AG08396 (cell line): ENCODE measurements around the gene NEK1.
"Not testable (repeated sequence)": the region's sequence is repeated elsewhere in the genome, so short reads cannot be mapped to it uniquely, and the experiment has no call there.

Source experiments
- DNase-seq: peaks from one replicate; pipeline ENCODE4 v3.0.0; 2012; ENCODE audit warnings: low spot score, mixed read lengths

Gene NEK1

GRCh38 chr4:169499907-169500306 lies 112.5 kb downstream of the NEK1 start:
- DNase-seq: not testable (repeated sequence)

GRCh38 chr4:169494234-169494633 lies 118.1 kb downstream of the NEK1 start:
- DNase-seq: not testable (repeated sequence)

- DNase-seq: no peak
Measured at GRCh38 chr4:169493164-169493524, 119.2 kb downstream of the NEK1 start.

- DNase-seq: peak; percentile 54
Measured at GRCh38 chr4:169492436-169493163, 119.8 kb downstream of the NEK1 start.

- DNase-seq: no peak
Measured at GRCh38 chr4:169491211-169491610, 121.2 kb downstream of the NEK1 start.

GRCh38 chr4:169489306-169489705 lies 123.1 kb downstream of the NEK1 start:
- no peak for DNase-seq

GRCh38 chr4:169485791-169486742 lies 126.3 kb downstream of the NEK1 start:
- peak; percentile 30 for DNase-seq

GRCh38 chr4:169485086-169485485 lies 127.3 kb downstream of the NEK1 start:
- no peak for DNase-seq

GRCh38 chr4:169484485-169484884 lies 127.9 kb downstream of the NEK1 start:
- peak; percentile 6 for DNase-seq

- no peak for DNase-seq
Measured at GRCh38 chr4:169464080-169464479, 148.3 kb downstream of the NEK1 start.

- no peak for DNase-seq
Measured at GRCh38 chr4:169460081-169460480, 152.3 kb downstream of the NEK1 start.

GRCh38 chr4:169458575-169458974 lies 153.8 kb downstream of the NEK1 start:
- no peak for DNase-seq

GRCh38 chr4:169452644-169453043 lies 159.7 kb downstream of the NEK1 start:
- not testable (repeated sequence) for DNase-seq

GRCh38 chr4:169448935-169449334 lies 163.4 kb downstream of the NEK1 start:
- DNase-seq: not testable (repeated sequence)

GRCh38 chr4:169446824-169447223 lies 165.6 kb downstream of the NEK1 start:
- DNase-seq: no peak

GRCh38 chr4:169443748-169444147 lies 168.6 kb downstream of the NEK1 start:
- no peak for DNase-seq

- no peak for DNase-seq
Measured at GRCh38 chr4:169440446-169440845, 171.9 kb downstream of the NEK1 start.

- no peak for DNase-seq
Measured at GRCh38 chr4:169439244-169439643, 173.1 kb downstream of the NEK1 start.

GRCh38 chr4:169438057-169438480 lies 174.3 kb downstream of the NEK1 start:
- DNase-seq: no peak

GRCh38 chr4:169437299-169438047 lies 174.9 kb downstream of the NEK1 start:
- no peak for DNase-seq

- no peak for DNase-seq
Measured at GRCh38 chr4:169436734-169437133, 175.6 kb downstream of the NEK1 start.

- no peak for DNase-seq
Measured at GRCh38 chr4:169428376-169428775, 184.0 kb downstream of the NEK1 start.
